ENCODE measurements around the gene DHRSX.

GRCh38 chrX:2340991-2341390 is 159.8 kb downstream of the DHRSX start:
- TF ChIP-seq CTCF (IDR thresholded peaks at IDR 0.05), result no peak
- no peak for TF ChIP-seq POLR2A (IDR thresholded peaks at IDR 0.05)
